Right lobe of liver (tissue), 6 donors: Measurements from ENCODE around the gene RGS12. TPM values are rescaled to one million over a fixed set of nuclear protein-coding genes. Genes with fewer than 3 reads are reported as not detected.

Experiments
- ATAC-seq, 4 donors: fragments of 200-7000 bp; cut with Tn5 transposase; one replicate each; pipeline ENCODE4 v1.9.1; 2020; ENCODE audit warnings: mild to moderate bottlenecking in 4 of 4, moderate library complexity in 4 of 4
- DNase-seq, 3 donors: peaks; one replicate each; pipeline ENCODE4 v3.0.0-alpha.2; 2020
- H3K27ac ChIP-seq, 3 donors: fragments of 200-600 bp; one replicate each; pipeline ENCODE4 v1.8.0; 2022
- H3K27me3 ChIP-seq, 2 donors: fragments of 200-600 bp; one replicate each; pipeline ENCODE4 v1.8.0; 2022
- H3K36me3 ChIP-seq, 4 donors: fragments of 200-600 bp; sonication (generic) in 1 of 4; one replicate each; pipeline versions ENCODE4 v1.5.1 to v1.8.0; 2017 to 2022; ENCODE audit warnings: control low read depth in 1 of 4
- H3K4me1 ChIP-seq, 4 donors: fragments of 200-600 bp; sonication (generic) in 1 of 4; one replicate each; pipeline versions ENCODE4 v1.5.1 to v1.8.0; 2017 to 2022; ENCODE audit warnings: control low read depth in 1 of 4
- H3K4me3 ChIP-seq, 3 donors: fragments of 200-600 bp; one replicate each; pipeline ENCODE4 v1.8.0; 2022
- H3K9me3 ChIP-seq, 4 donors: fragments of 200-600 bp; sonication (generic) in 1 of 4; one replicate each; pipeline versions ENCODE4 v1.5.1 to v1.8.0; 2017 to 2022; ENCODE audit warnings: control low read depth in 1 of 4
- POLR2A ChIP-seq: fragments of 450-650 bp; IDR thresholded peaks from one replicate; pipeline ENCODE4 v1.6.1; 2017; ENCODE audit warnings: antibody characterized with exemption, mild to moderate bottlenecking
- WGBS: methylation state at CpG from one replicate; pipeline ENCODE4 v1.1.6; 2018; ENCODE audit warnings: low coverage, low lambda C conversion rate; ENCODE audit not compliant: insufficient coverage; ENCODE audit errors: missing lambda C conversion rate; 5-methylcytosine and 5-hydroxymethylcytosine counted together
- intact Hi-C, 2 donors: fragments of 100-400 bp; cut with DNase I; formaldehyde crosslinking; loops; one replicate each; pipeline versions ENCODE4 v1.11.2 to v1.14.1; 2022
- total RNA-seq, 6 experiments: library from RNA; depleted of rRNA in 2 of 6; stranded (reverse); fragments of >200 nt in 2 of 6; fragmentation: NEBNext Ultra II Directional in 3 of 6; extraction: Animal tissue kit (Norgen Biotek cat#: 25700) in 3 of 6; gene quantifications; one replicate each; pipeline versions ENCODE4 v1.1.0 to v1.2.4, GENCODE V29; 2016 to 2023
- TF ChIP-seq, protein P1 (sequence below), 4 donors: fragments of 200-600 bp in 3 of 4; fragments of 450-650 bp in 1 of 4; IDR thresholded peaks; one replicate each; pipeline versions ENCODE4 v1.5.1 to v1.8.0; 2016 to 2022; ENCODE audit warnings: antibody characterized with exemption in 4 of 4, mild to moderate bottlenecking in 2 of 4
- donor health status: DM: no; HTN: yes; CAD: no.
- donor health status: DM: no; HTN: no; CAD: no.
- donor health status: DM: no; HTN: no; CAD: no.
- donor health status: DM: no; HTN: yes; CAD: no.
- donor health status: DM: no; HTN: yes; CAD: no.

Gene RGS12
- total RNA-seq, 6 experiments from 2014 or later = 15.0 to 29.6 (median 22.1) TPM

DNA sequence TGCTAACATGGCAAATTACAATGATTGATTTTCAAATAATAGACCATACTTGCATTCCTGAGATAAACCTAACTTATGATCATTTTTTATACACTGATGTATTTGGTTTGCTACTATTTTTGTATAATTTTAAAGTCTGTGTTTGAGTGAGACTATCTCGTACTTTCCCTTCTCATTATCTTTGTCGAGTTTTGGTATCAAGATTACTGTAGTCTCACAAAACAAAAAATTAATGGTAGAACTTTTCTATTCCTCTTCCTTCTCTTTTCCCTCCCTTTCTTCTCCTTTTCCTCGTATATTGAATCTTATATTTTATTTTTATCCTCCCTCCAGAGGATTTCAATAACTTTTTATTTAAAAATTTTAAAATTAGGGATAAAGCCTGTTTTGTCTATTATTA lies 41.5 kb downstream of the RGS12 start:
- no peaks in the 10 kb centered on the region for H3K36me3 ChIP-seq

DNA sequence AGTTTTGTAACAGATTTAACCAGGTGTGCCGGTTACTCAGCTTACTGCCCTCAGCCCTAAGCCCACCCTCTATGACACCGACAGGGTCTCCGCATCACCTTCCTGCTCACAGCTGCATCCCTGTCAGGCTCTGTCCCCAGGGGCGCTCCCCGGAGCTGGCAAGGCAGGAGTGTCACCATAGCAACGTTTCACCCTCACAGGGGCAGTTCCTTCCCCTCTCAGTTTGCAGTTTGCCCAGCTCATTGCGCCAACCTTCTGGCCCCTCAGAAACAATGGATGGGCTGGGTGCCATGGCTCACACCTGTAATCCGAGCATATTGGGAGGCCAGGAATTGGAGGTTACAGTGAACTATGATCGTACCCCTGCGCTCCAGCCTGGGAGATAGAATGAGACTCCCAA lies 42.6 kb downstream of the RGS12 start:
- TF ChIP-seq POLR2A = no peak
- TF ChIP-seq, protein P1, sequence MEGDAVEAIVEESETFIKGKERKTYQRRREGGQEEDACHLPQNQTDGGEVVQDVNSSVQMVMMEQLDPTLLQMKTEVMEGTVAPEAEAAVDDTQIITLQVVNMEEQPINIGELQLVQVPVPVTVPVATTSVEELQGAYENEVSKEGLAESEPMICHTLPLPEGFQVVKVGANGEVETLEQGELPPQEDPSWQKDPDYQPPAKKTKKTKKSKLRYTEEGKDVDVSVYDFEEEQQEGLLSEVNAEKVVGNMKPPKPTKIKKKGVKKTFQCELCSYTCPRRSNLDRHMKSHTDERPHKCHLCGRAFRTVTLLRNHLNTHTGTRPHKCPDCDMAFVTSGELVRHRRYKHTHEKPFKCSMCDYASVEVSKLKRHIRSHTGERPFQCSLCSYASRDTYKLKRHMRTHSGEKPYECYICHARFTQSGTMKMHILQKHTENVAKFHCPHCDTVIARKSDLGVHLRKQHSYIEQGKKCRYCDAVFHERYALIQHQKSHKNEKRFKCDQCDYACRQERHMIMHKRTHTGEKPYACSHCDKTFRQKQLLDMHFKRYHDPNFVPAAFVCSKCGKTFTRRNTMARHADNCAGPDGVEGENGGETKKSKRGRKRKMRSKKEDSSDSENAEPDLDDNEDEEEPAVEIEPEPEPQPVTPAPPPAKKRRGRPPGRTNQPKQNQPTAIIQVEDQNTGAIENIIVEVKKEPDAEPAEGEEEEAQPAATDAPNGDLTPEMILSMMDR (IDR thresholded peaks at IDR 0.05) = no peak
- Histone ChIP-seq H3K4me1 (no peaks in the 10 kb centered on the region), H3K27ac (no peak overlapping the region), H3K36me3 (no peaks in the 10 kb centered on the region), H3K9me3 (no peaks in the 10 kb centered on the region), H3K4me3 (no peak overlapping the region), H3K27me3 (no peaks in the 10 kb centered on the region)
- ATAC-seq (no peak), DNase-seq (no peak)
- WGBS = 72% methylated on average over 10 of the region's 10 CpGs
- intact Hi-C loops = no loop called here

More for the DNA sequence above, 41.5 kb downstream of the RGS12 start:
- intact Hi-C loops = no loop called here
- DNase-seq = no peak
- H3K4me1 ChIP-seq = no peaks in the 10 kb centered on the region
- no peak for ATAC-seq
- no peak overlapping the region for H3K4me3 ChIP-seq
- H3K27ac ChIP-seq = no peak overlapping the region
- H3K27me3 ChIP-seq = no peaks in the 10 kb centered on the region
- no peaks in the 10 kb centered on the region for H3K9me3 ChIP-seq
- 66% methylated on average over 3 of the region's 3 CpGs for WGBS
- TF ChIP-seq, protein P1 (IDR thresholded peaks at IDR 0.05) = no peak
- TF ChIP-seq POLR2A = no peak

DNA sequence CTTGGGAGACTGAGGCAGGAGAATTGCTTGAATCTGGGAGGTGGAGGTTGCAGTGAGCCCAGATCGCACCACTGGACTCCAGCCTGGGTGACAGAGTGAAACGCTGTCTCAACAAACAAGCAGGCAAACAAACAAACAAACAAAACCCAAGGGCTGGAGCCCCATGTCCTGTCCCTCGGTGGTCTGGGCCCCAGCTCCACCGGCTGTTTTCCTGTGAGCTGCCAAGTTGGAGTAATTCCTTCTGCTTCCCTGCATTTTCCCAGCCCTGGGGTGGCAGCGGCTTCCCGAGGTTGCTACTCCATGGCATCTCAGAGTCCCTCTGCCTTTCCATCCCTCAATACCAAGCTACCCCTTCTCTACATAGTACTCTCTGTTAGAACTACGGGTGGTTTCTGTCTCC lies 43.2 kb downstream of the RGS12 start:
- intact Hi-C loops = no loop called here
- no peak for ATAC-seq
- 98% methylated on average over 3 of the region's 7 CpGs for WGBS

DNA sequence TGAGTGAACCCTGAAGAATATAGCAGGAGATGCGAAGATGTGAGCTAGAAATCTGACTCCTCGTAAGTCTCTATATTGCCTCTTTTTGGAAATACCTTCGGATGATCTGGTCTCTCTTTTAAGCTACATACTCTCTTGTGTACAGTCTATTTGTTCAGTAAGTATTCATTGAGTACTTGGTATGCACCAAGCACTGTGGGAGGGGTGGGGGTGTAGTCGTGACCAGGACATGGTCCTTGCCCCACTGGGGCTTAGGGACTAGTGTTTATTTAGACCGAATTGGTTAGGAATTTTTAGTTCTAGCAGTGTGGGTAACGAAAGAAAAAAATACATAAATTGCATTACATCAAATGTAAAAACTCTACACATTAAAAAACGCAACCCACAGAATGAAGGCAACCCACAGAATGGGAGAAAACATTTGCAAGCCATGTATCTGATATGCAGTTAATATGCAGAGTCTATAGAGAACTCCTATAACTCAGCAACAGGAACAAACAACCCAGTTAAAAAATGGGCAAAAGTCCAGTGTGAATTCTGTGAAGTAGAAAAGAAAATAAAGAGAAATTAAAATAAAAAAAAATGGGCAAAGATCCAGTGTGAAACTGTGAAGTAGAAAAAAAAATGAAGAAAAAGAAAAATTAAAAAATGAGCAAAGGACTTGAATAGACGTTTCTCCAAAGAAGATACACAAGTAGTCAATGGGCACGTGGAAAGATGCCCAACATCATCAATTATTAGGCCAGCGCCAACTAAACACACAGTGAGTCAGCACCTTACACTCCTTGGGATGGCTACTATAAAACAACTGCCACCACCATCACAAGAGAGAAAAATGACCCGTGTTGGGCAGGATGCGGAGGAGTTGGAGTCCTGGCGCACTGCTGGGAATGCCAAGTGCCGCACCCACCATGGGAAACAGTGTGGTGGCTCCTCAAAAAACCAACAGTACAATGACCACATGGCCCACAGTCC lies 43.8 kb downstream of the RGS12 start:
- Histone ChIP-seq H3K27ac (no peak overlapping the region), H3K36me3 (no peaks in the 10 kb centered on the region), H3K4me3 (no peak overlapping the region), H3K27me3 (no peaks in the 10 kb centered on the region), H3K9me3 (no peaks in the 10 kb centered on the region), H3K4me1 (peaks cover 0 to 3% (median 0%) of the 10 kb centered on the region in 4 donors)
- TF ChIP-seq POLR2A = no peak
- TF ChIP-seq, protein P1 (IDR thresholded peaks at IDR 0.05) = no peak
- no peak for ATAC-seq
- intact Hi-C loops = no loop called here
- no peak for DNase-seq
- WGBS = 86% methylated on average over 9 of the region's 14 CpGs

More for the DNA sequence above, 43.2 kb downstream of the RGS12 start:
- H3K4me3 ChIP-seq = no peak overlapping the region
- no peak overlapping the region for H3K27ac ChIP-seq
- peaks cover 0 to 3% (median 0%) of the 10 kb centered on the region in 4 donors for H3K4me1 ChIP-seq
- no peak for TF ChIP-seq POLR2A
- TF ChIP-seq, protein P1 (IDR thresholded peaks at IDR 0.05) = no peak
- DNase-seq = no peak
- no peaks in the 10 kb centered on the region for H3K27me3 ChIP-seq
- H3K36me3 ChIP-seq = no peaks in the 10 kb centered on the region
- H3K9me3 ChIP-seq = no peaks in the 10 kb centered on the region
